ENCODE data around the gene SDC3. TPM values are rescaled to one million over a fixed set of nuclear protein-coding genes. Genes with fewer than 3 reads are reported as not detected.

The SDC3 gene
- total RNA-seq, 4 donors from 2014 or later: 7.7 to 16.7 (median 15.1) TPM

DNA sequence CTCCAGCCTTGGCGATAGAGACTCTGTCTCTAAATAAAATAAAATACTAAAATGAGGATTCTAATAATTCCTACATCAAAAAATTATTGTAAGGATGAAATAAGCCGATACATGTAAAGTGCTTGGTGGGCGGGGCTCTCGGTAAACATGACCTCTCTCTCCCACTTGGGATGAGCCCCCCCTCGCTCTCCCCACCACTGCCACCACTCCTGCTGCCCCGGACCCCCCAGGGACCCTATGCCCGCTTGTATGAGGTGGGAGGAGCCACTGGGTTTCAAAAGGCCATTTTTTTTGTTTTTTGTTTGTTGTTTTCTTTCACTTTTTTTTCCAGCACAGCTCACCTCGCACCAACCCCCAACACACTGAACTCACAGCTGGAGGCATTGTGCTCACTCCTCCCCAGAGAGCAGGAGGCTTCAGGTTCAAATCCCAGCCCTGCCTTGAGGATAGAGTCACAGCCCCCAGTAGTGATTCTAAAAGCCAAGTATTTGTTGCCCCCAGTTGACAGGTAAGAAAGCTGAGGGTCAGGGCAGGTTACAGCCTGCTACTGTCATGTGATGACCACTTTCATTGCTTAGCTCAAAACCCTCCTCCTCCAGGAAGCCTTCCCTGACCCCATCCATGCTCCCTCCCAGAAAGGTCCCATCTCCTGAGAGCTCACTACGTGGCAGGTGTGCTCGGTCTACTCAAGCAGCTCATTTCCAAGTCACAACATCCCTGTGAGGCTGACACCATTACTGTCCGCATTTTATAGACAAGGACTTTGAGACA lies 4.2 kb downstream of the SDC3 start:
- Histone ChIP-seq H3K27me3 (no peaks in the 10 kb centered on the region), H3K4me1 (peaks cover 26% of the 10 kb centered on the region), H3K9me3 (no peaks in the 10 kb centered on the region), H3K4me3 (no peak overlapping the region), H3K36me3 (no peaks in the 10 kb centered on the region), H3K27ac (no peak overlapping the region)
- TF ChIP-seq POLR2A (IDR thresholded peaks at IDR 0.05) (no peak), POLR2AphosphoS5 (IDR thresholded peaks at IDR 0.05) (no peak), EP300 (IDR thresholded peaks at IDR 0.05) (no peak)
- TF ChIP-seq, protein P1, sequence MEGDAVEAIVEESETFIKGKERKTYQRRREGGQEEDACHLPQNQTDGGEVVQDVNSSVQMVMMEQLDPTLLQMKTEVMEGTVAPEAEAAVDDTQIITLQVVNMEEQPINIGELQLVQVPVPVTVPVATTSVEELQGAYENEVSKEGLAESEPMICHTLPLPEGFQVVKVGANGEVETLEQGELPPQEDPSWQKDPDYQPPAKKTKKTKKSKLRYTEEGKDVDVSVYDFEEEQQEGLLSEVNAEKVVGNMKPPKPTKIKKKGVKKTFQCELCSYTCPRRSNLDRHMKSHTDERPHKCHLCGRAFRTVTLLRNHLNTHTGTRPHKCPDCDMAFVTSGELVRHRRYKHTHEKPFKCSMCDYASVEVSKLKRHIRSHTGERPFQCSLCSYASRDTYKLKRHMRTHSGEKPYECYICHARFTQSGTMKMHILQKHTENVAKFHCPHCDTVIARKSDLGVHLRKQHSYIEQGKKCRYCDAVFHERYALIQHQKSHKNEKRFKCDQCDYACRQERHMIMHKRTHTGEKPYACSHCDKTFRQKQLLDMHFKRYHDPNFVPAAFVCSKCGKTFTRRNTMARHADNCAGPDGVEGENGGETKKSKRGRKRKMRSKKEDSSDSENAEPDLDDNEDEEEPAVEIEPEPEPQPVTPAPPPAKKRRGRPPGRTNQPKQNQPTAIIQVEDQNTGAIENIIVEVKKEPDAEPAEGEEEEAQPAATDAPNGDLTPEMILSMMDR (IDR thresholded peaks at IDR 0.05): no peak
- WGBS: 75% methylated on average over 11 of the region's 11 CpGs
- DNase-seq (ENCODE audit: low spot score in 2 of 2): peak in 1 of 2 donors; percentile 45

DNA sequence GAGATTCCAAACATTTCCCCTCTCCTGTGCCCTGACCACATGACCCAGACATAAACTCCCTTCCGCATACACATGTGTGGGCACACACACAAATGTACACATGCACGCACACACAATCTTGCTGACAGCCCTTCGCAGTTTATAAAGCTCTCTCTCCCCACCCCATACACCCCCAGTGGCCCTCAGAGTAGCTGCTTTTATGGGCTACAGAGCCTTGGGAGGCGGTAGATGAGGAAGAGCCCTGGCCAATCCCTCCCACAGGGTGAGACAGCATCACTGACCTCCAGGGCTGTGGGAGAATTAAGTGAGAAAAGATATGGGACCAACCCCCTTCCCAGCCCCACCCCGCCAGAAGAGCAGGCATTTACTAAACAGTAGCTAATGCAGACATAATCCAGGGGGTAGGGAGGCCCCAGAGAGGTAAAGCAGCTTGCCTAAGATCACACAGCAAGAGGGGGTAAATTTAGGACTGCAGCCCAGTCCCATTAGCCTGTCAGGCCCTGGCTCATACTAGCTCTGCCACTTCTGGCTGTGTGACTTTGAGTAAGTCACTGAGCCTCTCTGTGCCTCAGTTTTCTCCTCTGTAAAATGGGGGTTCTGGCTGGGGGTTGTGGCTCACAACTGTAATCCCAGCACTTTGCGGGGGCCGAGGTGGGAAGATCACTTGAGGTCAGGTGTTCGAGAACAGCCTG lies 5.1 kb downstream of the SDC3 start:
- no peak overlapping the region for H3K4me3 ChIP-seq
- H3K4me1 ChIP-seq: peaks cover 19% of the 10 kb centered on the region
- WGBS: 93% methylated on average over 8 of the region's 8 CpGs
- no peaks in the 10 kb centered on the region for H3K27me3 ChIP-seq
- peak in 1 of 2 donors; percentile 33 for DNase-seq (ENCODE audit: low spot score in 2 of 2)
- no peaks in the 10 kb centered on the region for H3K9me3 ChIP-seq
- no peaks in the 10 kb centered on the region for H3K36me3 ChIP-seq
- TF ChIP-seq, protein P1 (IDR thresholded peaks at IDR 0.05): no peak
- TF ChIP-seq EP300 (IDR thresholded peaks at IDR 0.05): no peak
- H3K27ac ChIP-seq: no peak overlapping the region

DNA sequence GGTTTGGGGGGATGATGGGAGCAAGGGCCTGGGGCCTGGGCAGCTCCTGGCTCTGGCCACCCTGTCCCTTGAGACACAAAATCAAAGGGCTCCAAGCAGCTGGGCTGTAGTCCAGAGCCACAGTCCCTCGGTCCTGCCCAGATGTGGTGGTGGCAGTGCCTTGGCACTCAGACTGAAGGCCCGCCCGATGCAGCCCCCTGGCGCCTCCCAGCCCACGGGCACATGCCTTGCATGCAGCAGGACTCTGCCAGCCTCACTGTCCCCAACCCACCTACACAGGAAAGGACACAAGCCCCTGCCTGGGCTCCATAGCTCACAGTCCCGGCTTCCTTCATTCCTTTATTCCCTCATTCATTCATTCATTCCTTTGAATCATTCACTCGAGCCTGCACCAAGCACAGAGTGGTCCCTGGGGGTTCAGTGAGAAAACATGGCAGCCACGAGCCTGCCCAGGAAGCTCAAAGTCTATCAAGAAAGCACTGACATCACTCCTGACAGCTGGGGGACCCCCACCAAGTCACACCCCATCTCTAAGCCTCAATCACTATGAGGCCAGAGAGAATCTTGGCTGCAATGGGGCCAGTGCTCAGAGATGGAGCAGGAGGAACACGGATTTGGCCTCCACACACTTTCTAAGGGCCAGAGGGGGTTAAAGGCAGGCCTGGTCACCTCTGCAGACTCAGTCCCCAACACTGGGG lies 5.8 kb downstream of the SDC3 start:
- no peak for TF ChIP-seq EP300 (IDR thresholded peaks at IDR 0.05)
- TF ChIP-seq, protein P1 (IDR thresholded peaks at IDR 0.05): no peak
- TF ChIP-seq POLR2AphosphoS5 (IDR thresholded peaks at IDR 0.05): no peak
- TF ChIP-seq POLR2A (IDR thresholded peaks at IDR 0.05): no peak

DNA sequence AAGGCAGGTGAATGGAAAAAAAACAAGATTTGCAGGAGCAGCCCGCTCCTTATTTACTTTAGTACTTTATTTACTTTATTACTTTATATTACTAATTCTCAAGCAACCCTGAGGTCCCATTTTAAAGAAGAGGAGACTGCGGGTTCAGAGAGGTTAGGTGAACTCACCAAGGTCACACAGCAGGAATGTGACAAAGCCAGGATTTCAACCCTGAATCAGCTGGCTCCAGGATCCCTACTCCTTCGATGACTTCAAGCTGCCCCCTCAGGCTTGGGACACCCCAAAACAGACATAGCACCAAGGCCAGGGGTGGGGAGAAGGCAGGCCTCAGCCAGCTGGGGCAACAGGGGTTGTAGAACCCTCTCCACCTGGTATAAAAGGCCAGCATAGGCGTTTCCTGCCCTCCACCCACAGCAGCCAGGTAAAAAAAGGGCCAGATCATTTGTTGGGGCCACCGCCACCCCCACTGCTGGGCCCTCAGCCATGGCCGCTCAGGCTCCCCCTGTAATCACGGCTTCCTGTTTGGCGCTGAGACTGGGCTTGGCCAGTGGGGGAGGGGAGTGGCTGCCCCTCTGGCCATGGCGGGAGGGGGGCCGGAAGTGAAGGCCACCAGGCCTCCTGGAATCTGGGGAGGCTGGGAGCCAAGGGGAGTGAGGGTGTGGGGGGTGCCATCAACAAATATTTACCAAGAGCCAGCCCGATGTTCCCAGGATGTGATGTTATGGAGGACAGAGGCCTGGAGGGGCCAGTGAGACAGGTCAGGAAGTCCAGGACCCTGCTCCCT lies 6.6 kb downstream of the SDC3 start:
- Histone ChIP-seq H3K27me3 (no peaks in the 10 kb centered on the region), H3K4me3 (no peak overlapping the region), H3K4me1 (peaks cover 10% of the 10 kb centered on the region), H3K36me3 (no peaks in the 10 kb centered on the region), H3K27ac (no peak overlapping the region), H3K9me3 (no peaks in the 10 kb centered on the region)
- DNase-seq (ENCODE audit: low spot score in 2 of 2): no peak
- WGBS: 69% methylated on average over 4 of the region's 11 CpGs
- TF ChIP-seq POLR2AphosphoS5 (IDR thresholded peaks at IDR 0.05) (no peak), POLR2A (IDR thresholded peaks at IDR 0.05) (no peak), EP300 (IDR thresholded peaks at IDR 0.05) (no peak)
- TF ChIP-seq, protein P1 (IDR thresholded peaks at IDR 0.05): no peak

More for the DNA sequence above, 5.8 kb downstream of the SDC3 start:
- Histone ChIP-seq H3K27me3 (no peaks in the 10 kb centered on the region), H3K9me3 (no peaks in the 10 kb centered on the region), H3K27ac (no peak overlapping the region), H3K36me3 (no peaks in the 10 kb centered on the region), H3K4me3 (no peak overlapping the region), H3K4me1 (peaks cover 14% of the 10 kb centered on the region)
- 61% methylated on average over 6 of the region's 9 CpGs for WGBS
- DNase-seq (ENCODE audit: low spot score in 2 of 2): peak in 1 of 2 donors; percentile 28
